ENCODE results near the gene FBLN1. TPM values are rescaled to one million over a fixed set of nuclear protein-coding genes. Genes with fewer than 3 reads are reported as not detected.

The FBLN1 gene
- total RNA-seq, 2 experiments from 2014 or later, result 0.42 TPM; not detected in 1

GRCh38 chr22:45469281-45470073 lies 33.2 kb upstream of the FBLN1 start:
- H3K27ac Mint-ChIP-seq, result no peak overlapping the region
- no peaks in the 10 kb centered on the region for H3K36me3 Mint-ChIP-seq
- DNase-seq (no peak), ATAC-seq (no peak)
- peaks cover 20% of the 10 kb centered on the region for H3K27me3 Mint-ChIP-seq
- H3K9me3 Mint-ChIP-seq (ENCODE audit: low read depth), result no peaks in the 10 kb centered on the region
- H3K4me1 Mint-ChIP-seq, result no peaks in the 10 kb centered on the region
- no peak overlapping the region for H3K4me3 Mint-ChIP-seq
- CTCF ChIA-PET, result no interaction called here

DNA sequence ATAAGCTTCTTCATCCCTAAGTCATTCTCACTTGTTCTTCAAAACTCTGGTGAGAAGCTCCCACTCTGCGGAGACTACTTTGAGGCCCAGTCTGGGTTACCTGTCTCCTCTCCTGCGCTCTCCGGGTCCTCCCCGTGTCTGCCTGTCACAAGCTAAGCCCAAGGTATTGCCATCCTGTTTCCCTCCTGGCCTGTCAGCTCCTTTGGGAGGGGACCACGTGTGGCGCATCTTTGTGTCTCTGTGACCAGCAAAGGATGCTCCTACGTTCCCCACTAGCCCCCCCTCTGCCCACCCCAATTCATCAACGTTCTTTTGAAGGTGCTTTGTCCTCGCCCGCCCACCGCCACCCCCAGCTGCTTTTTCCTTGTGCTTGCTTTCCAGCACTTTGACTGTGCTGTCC lies 31.8 kb upstream of the FBLN1 start:
- Mint-ChIP-seq H3K4me1 (no peaks in the 10 kb centered on the region), H3K27ac (no peak overlapping the region), H3K36me3 (no peaks in the 10 kb centered on the region), H3K9me3 (ENCODE audit: low read depth) (no peaks in the 10 kb centered on the region), H3K4me3 (no peak overlapping the region), H3K27me3 (peaks cover 16% of the 10 kb centered on the region)
- no peak for ATAC-seq
- CTCF ChIA-PET, result no interaction called here
- no peak for DNase-seq

- no peak for DNase-seq
- H3K27me3 Mint-ChIP-seq, result peaks cover 15% of the 10 kb centered on the region
Observed at GRCh38 chr22:45472426-45472825, 30.3 kb upstream of the FBLN1 start.

GRCh38 chr22:45473626-45474237 lies 29.0 kb upstream of the FBLN1 start:
- DNase-seq, result no peak
- CTCF ChIA-PET, result interaction anchor here (0.6 kb wide), 1 partner anchor 8 kb away, joined by 3 read pairs; no protein-coding TSS in a partner anchor
- Mint-ChIP-seq H3K4me3 (no peak overlapping the region), H3K36me3 (no peaks in the 10 kb centered on the region), H3K27ac (no peak overlapping the region), H3K27me3 (peaks cover 20% of the 10 kb centered on the region), H3K9me3 (ENCODE audit: low read depth) (no peaks in the 10 kb centered on the region), H3K4me1 (no peaks in the 10 kb centered on the region)
- no peak for ATAC-seq

More at GRCh38 chr22:45472426-45472825, 30.3 kb upstream of the FBLN1 start:
- no peak for ATAC-seq
- CTCF ChIA-PET, result no interaction called here
- H3K4me1 Mint-ChIP-seq, result no peaks in the 10 kb centered on the region
- no peaks in the 10 kb centered on the region for H3K9me3 Mint-ChIP-seq (ENCODE audit: low read depth)
- H3K27ac Mint-ChIP-seq, result no peak overlapping the region
- no peak overlapping the region for H3K4me3 Mint-ChIP-seq
- H3K36me3 Mint-ChIP-seq, result no peaks in the 10 kb centered on the region

DNA sequence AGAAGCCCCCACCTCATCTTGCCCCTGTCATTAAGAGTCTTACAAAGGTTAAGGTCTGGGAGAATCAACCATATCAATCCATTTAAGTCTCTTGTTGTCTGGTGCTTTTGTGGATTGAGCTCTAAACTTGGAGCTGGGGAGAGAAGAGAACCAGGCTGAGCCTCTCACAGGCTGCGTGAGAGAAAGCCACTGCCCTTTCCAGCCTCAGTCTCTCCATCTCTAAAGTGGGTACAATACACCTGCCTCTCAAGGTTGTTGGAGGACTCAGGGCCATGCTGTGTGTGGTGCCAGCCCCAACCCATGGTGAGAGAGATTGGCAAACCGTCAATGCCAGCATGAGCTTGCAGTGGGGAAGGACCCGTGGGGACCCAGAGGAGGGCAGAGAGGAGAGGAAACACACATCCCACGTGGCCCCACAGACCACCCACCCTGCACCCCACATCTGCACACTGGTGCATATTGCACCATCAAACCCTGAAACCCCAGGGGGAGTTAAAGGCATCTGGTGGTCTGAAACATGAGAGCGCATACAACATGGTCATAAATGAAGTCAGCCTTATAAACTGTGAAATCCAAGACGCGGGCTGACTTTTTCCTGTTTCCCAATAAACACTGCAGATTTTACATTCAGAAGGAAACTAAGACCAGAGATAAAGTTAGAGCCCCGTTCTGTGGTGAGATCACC lies 27.5 kb upstream of the FBLN1 start:
- DNase-seq (no peak), ATAC-seq (no peak)
- CTCF ChIA-PET, result no interaction called here
- no peak overlapping the region for H3K4me3 Mint-ChIP-seq
- H3K36me3 Mint-ChIP-seq, result no peaks in the 10 kb centered on the region
- H3K27ac Mint-ChIP-seq, result no peak overlapping the region
- H3K9me3 Mint-ChIP-seq (ENCODE audit: low read depth), result no peaks in the 10 kb centered on the region
- no peaks in the 10 kb centered on the region for H3K4me1 Mint-ChIP-seq
- H3K27me3 Mint-ChIP-seq, result peaks cover 20% of the 10 kb centered on the region

DNA sequence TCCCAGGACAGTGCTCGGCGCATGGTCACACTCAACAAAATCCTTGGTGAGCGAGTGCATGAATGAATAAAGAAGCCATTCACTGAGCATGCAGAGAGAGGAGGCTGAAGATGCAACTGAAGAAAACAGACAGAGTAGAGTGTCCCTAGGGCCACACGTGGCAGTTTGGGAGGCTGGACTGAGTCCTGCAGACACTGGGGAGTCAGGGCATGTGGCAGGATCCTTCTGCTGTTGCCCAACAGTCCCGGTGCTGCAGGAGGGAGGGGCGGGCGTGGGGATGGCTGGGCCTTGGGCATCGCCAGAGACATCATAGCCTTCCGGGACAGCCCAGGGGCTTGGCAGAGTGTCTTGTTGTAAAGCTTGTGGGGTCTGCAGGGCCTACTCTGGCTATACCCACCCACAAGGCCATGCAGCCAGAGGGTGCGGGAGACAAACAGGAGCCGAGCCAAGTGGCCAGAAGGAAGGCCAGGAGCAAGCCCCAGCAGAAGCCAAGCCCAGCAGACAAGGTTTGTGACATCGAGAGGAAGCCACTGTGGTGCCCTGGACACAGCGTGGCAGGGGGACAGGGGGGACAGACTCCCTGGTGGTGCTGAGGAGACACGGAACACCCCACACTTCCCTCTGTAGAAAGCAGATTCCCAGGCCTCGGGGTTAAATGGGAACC lies 26.7 kb upstream of the FBLN1 start:
- no peak overlapping the region for H3K27ac Mint-ChIP-seq
- peaks cover 25% of the 10 kb centered on the region for H3K27me3 Mint-ChIP-seq
- H3K4me3 Mint-ChIP-seq, result no peak overlapping the region
- H3K36me3 Mint-ChIP-seq, result peaks cover 2% of the 10 kb centered on the region
- no peaks in the 10 kb centered on the region for H3K4me1 Mint-ChIP-seq
- CTCF ChIA-PET, result no interaction called here
- no peak for DNase-seq
- peaks cover 2% of the 10 kb centered on the region for H3K9me3 Mint-ChIP-seq (ENCODE audit: low read depth)
- no peak for ATAC-seq

DNA sequence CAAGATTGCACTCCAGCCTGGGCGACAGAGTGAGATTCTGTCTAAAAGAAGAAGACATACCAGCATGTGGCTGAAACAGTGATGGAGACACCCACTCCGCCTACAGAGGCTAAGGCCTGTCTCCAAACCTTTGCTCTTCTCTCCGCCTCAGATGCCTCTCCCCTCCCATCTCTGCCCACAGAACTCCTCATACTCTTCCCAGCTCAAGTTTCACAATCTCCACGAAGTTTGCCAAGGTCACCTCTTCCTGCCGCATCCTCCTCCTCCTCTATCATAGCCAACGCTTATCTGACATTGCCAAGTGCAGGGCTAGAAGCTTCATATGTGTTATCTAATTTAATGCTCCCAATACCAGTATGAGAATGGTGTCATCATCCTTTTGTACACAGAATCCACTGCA lies 25.9 kb upstream of the FBLN1 start:
- no peak for DNase-seq
- H3K4me3 Mint-ChIP-seq, result no peak overlapping the region
- CTCF ChIA-PET, result no interaction called here
- peaks cover 27% of the 10 kb centered on the region for H3K27me3 Mint-ChIP-seq
- H3K9me3 Mint-ChIP-seq (ENCODE audit: low read depth), result peaks cover 2% of the 10 kb centered on the region
- H3K27ac Mint-ChIP-seq, result no peak overlapping the region
- peaks cover 2% of the 10 kb centered on the region for H3K36me3 Mint-ChIP-seq
- no peak for ATAC-seq
- no peaks in the 10 kb centered on the region for H3K4me1 Mint-ChIP-seq

DNA sequence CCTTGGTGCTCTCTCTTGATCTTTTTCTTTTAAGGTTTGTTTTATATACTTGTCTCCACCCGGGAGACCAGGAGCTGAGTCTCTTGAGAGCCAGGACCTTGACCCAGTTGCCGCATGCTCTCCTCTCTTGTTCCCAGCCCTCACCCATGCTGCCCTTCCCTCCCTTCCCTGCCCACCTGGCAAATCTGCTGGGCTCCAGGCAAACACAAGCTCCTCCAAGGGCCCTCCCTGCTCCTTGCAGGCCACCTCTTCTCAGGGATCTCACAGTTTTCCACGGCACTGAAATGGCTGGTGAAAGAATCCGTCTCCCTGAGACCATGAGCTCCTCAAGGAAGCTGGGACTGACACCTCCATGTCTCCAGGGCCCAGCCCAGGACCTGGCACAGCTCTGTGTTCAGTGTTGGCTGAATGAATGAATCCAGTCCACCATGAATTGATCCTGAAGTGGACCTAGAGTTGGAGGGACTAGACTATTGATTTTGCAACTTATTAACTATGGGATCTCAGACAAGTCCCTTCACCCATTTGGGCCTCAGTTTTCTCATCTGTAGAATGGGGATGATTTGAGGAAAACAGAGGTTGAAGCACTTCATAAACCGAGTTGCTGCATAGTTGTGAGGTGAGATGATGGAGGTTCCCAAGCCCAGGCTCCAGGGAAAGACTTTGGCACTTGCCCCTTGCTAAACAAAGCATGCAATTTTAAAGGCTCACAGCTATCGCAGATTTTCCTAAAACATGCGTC lies 25.1 kb upstream of the FBLN1 start:
- ATAC-seq, result no peak
- Mint-ChIP-seq H3K4me1 (no peaks in the 10 kb centered on the region), H3K36me3 (peaks cover 2% of the 10 kb centered on the region), H3K4me3 (no peak overlapping the region), H3K9me3 (ENCODE audit: low read depth) (peaks cover 2% of the 10 kb centered on the region), H3K27ac (no peak overlapping the region), H3K27me3 (peaks cover 31% of the 10 kb centered on the region)
- CTCF ChIA-PET, result no interaction called here
- no peak for DNase-seq

GRCh38 chr22:45478108-45478771 lies 24.4 kb upstream of the FBLN1 start:
- CTCF ChIA-PET, result no interaction called here

DNA sequence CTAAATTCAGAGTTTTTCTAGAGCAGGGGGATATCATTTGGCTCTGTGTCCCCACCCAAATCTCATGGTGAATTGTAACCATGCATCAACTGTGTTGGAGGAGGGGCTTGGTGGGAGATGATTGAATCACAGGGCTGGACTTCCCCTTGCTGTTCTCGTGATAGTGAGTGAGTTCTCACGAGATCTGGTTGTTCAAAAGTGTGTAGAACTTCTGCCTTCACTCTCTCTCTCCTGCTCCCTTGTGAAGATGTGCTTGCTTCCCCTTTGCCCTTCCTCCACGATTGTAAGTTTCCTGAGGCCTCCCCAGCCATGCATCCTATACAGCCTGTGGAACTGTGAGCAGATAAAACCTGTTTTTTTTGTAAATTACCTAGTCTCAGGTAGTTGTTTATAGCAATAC lies 22.0 kb upstream of the FBLN1 start:
- H3K27ac Mint-ChIP-seq, result no peak overlapping the region
- CTCF ChIA-PET, result no interaction called here
- ATAC-seq (no peak), DNase-seq (no peak)
- H3K4me1 Mint-ChIP-seq, result no peaks in the 10 kb centered on the region
- no peak overlapping the region for H3K4me3 Mint-ChIP-seq
- peaks cover 27% of the 10 kb centered on the region for H3K27me3 Mint-ChIP-seq
- H3K9me3 Mint-ChIP-seq (ENCODE audit: low read depth), result peaks cover 2% of the 10 kb centered on the region
- H3K36me3 Mint-ChIP-seq, result peaks cover 2% of the 10 kb centered on the region

More at GRCh38 chr22:45478108-45478771, 24.4 kb upstream of the FBLN1 start:
- peaks cover 2% of the 10 kb centered on the region for H3K9me3 Mint-ChIP-seq (ENCODE audit: low read depth)
- H3K4me1 Mint-ChIP-seq, result no peaks in the 10 kb centered on the region
- DNase-seq, result no peak
- H3K36me3 Mint-ChIP-seq, result peaks cover 2% of the 10 kb centered on the region
- H3K27me3 Mint-ChIP-seq, result peaks cover 31% of the 10 kb centered on the region
- no peak overlapping the region for H3K27ac Mint-ChIP-seq
- H3K4me3 Mint-ChIP-seq, result no peak overlapping the region
- no peak for ATAC-seq

DNA sequence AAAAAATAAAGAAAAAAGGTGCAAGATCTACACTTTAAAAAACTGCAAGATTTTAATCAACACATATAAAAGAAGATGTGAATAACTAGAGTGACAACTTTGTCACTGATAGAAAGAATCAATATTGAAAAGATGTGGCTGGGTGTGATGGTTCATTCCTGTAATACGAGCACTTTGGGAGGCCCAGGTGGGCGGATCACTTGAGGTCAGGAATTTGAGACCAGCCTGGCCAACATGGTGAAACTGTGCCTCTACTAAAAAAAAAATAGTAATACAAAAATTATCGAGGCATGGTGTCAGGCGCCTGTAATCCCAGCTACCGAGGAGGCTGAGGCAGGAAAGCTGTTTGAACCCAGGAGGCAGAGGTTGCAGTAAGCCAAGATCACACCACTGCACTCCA lies 21.0 kb upstream of the FBLN1 start:
- Mint-ChIP-seq H3K27me3 (peaks cover 32% of the 10 kb centered on the region), H3K4me1 (no peaks in the 10 kb centered on the region), H3K4me3 (no peak overlapping the region), H3K27ac (no peak overlapping the region), H3K36me3 (peaks cover 2% of the 10 kb centered on the region), H3K9me3 (ENCODE audit: low read depth) (peaks cover 2% of the 10 kb centered on the region)
- ATAC-seq (no peak), DNase-seq (no peak)
- CTCF ChIA-PET, result interaction anchor here (0.6 kb wide), 1 partner anchor 8 kb away, joined by 3 read pairs; no protein-coding TSS in a partner anchor

DNA sequence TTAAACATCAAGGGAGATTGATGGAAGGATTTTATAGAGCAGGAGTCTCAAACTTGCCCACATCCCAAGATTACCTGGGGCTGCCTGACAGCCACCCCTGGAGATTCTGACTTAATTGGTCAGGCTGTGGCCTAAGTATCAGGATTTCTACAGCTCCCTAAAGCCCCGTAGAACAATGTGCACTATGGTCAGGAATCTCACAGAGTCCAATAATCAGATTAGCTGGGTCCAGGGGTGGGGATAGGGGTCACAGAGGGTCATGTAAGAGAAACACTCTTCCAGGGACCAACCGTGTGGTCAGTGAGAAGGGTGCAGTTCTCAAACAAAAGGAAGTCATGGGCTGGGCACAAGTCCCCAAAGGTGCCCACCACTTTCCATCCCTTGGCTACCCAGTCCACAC lies 20.5 kb upstream of the FBLN1 start:
- no peak overlapping the region for H3K4me3 Mint-ChIP-seq
- H3K9me3 Mint-ChIP-seq (ENCODE audit: low read depth), result peaks cover 2% of the 10 kb centered on the region
- no peaks in the 10 kb centered on the region for H3K4me1 Mint-ChIP-seq
- CTCF ChIA-PET, result no interaction called here
- ATAC-seq (no peak), DNase-seq (no peak)
- H3K27ac Mint-ChIP-seq, result no peak overlapping the region
- peaks cover 31% of the 10 kb centered on the region for H3K27me3 Mint-ChIP-seq
- peaks cover 2% of the 10 kb centered on the region for H3K36me3 Mint-ChIP-seq
